CD14-positive monocyte (primary cell): ENCODE results near the gene TMEM132D. TPM values are rescaled to one million over a fixed set of nuclear protein-coding genes. Genes with fewer than 3 reads are reported as not detected.

Experiments used
- DNase-seq, 3 donors: peaks; one replicate each; pipeline ENCODE4 v3.0.0-alpha.2; 2011 to 2022
- H2AFZ ChIP-seq: 2 replicates; pipeline ENCODE4 v1.6.0; 2012; ENCODE audit warnings: mild to moderate bottlenecking, low read depth, low read length, inconsistent platforms; ENCODE audit not compliant: insufficient read depth, poor library complexity, severe bottlenecking
- H3K27ac ChIP-seq, 2 donors: 1 replicate in 1 of 2; 2 replicates in 1 of 2; pipeline ENCODE4 v1.5.1; 2012 to 2013; ENCODE audit warnings: low read length in 2 of 2, control low read depth in 1 of 2, inconsistent platforms in 1 of 2, low read depth in 1 of 2, mild to moderate bottlenecking in 1 of 2
- H3K27me3 ChIP-seq, 2 donors: one replicate each; pipeline versions ENCODE4 v1.6.0 to v1.6.1; 2011 to 2013; ENCODE audit warnings: low read length in 2 of 2; ENCODE audit not compliant: control insufficient read depth in 2 of 2, insufficient read depth in 2 of 2
- H3K36me3 ChIP-seq, 2 donors: replicated peaks in 1 of 2; 1 replicate in 1 of 2; 2 replicates in 1 of 2; pipeline versions ENCODE4 v1.5.1 to v1.6.1; 2012 to 2013; ENCODE audit warnings: low read length in 2 of 2, control low read depth in 1 of 2, inconsistent platforms in 1 of 2, mild to moderate bottlenecking in 1 of 2; ENCODE audit not compliant: insufficient read depth in 2 of 2, control insufficient read depth in 1 of 2
- H3K4me1 ChIP-seq, 2 donors: 1 replicate in 1 of 2; 2 replicates in 1 of 2; pipeline versions ENCODE4 v1.5.1 to v1.6.1; 2012 to 2013; ENCODE audit warnings: low read length in 2 of 2, control low read depth in 1 of 2, inconsistent platforms in 1 of 2, mild to moderate bottlenecking in 1 of 2, moderate library complexity in 1 of 2; ENCODE audit not compliant: insufficient read depth in 2 of 2, control insufficient read depth in 1 of 2
- H3K4me2 ChIP-seq: replicated peaks from 2 replicates; pipeline ENCODE3; 2012; ENCODE audit warnings: low read length, moderate library complexity, mild to moderate bottlenecking; ENCODE audit not compliant: poor library complexity, severe bottlenecking; ENCODE audit errors: extremely low read depth
- H3K4me3 ChIP-seq, 3 experiments: fragments of 200-600 bp in 1 of 3; sonication (generic) in 1 of 3; replicated peaks in 1 of 3; 1 replicate in 2 of 3; 2 replicates in 1 of 3; pipeline ENCODE4 v1.5.1; 2011 to 2013; ENCODE audit warnings: low read length in 3 of 3, mild to moderate bottlenecking in 3 of 3, control low read depth in 2 of 3, low read depth in 2 of 3, inconsistent platforms in 1 of 3, moderate library complexity in 1 of 3
- H3K79me2 ChIP-seq: 2 replicates; pipeline ENCODE4 v1.6.0; 2012; ENCODE audit warnings: mild to moderate bottlenecking, control low read depth, inconsistent platforms, low read length, moderate library complexity; ENCODE audit not compliant: insufficient read depth
- H3K9ac ChIP-seq: 2 replicates; pipeline ENCODE4 v1.6.0; 2017; ENCODE audit warnings: low read length, mild to moderate bottlenecking; ENCODE audit not compliant: insufficient read depth, poor library complexity, severe bottlenecking
- H3K9me3 ChIP-seq, 2 donors: replicated peaks in 1 of 2; 1 replicate in 1 of 2; 2 replicates in 1 of 2; pipeline versions ENCODE4 v1.5.1 to v1.6.1; 2012 to 2013; ENCODE audit warnings: low read length in 2 of 2, control low read depth in 1 of 2; ENCODE audit not compliant: control insufficient read depth in 1 of 2, insufficient read depth in 1 of 2
- H4K20me1 ChIP-seq: 2 replicates; pipeline ENCODE4 v1.6.0; 2012; ENCODE audit warnings: mild to moderate bottlenecking, low read length, control low read depth, moderate library complexity; ENCODE audit not compliant: insufficient read depth
- H3K27ac Mint-ChIP-seq, 7 donors: one replicate each; pipeline ENCODE4 v1.8.0; 2020; ENCODE audit warnings: mild to moderate bottlenecking in 7 of 7, mixed read lengths in 7 of 7, moderate library complexity in 6 of 7, inconsistent platforms in 2 of 7
- H3K27me3 Mint-ChIP-seq, 3 donors: one replicate each; pipeline ENCODE4 v1.8.0; 2021 to 2022; ENCODE audit warnings: low read depth in 3 of 3, mild to moderate bottlenecking in 3 of 3, mixed read lengths in 3 of 3, moderate library complexity in 3 of 3, inconsistent platforms in 1 of 3
- H3K36me3 Mint-ChIP-seq, 2 donors: one replicate each; pipeline ENCODE4 v1.8.0; 2020; ENCODE audit warnings: mixed read lengths in 2 of 2, inconsistent platforms in 1 of 2, mild to moderate bottlenecking in 1 of 2
- H3K4me1 Mint-ChIP-seq: one replicate; pipeline ENCODE4 v1.8.0; 2020; ENCODE audit warnings: mild to moderate bottlenecking, mixed read lengths
- H3K4me3 Mint-ChIP-seq, 2 donors: one replicate each; pipeline ENCODE4 v1.8.0; 2020; ENCODE audit warnings: mild to moderate bottlenecking in 2 of 2, mixed read lengths in 2 of 2, moderate library complexity in 1 of 2
- H3K9me3 Mint-ChIP-seq, 7 donors: one replicate each; pipeline ENCODE4 v1.8.0; 2020 to 2022; ENCODE audit warnings: mixed read lengths in 7 of 7, mild to moderate bottlenecking in 6 of 7, moderate library complexity in 6 of 7, inconsistent platforms in 2 of 7
- CTCF ChIP-seq: fragments of 200-600 bp; IDR thresholded peaks from one replicate; pipeline ENCODE4 v1.8.0; 2022; ENCODE audit warnings: antibody characterized with exemption, mild to moderate bottlenecking
- WGBS: methylation state at CpG from one replicate; pipeline ENCODE4 v1.1.5; 2013; ENCODE audit warnings: missing lambda C conversion rate; ENCODE audit not compliant: insufficient coverage; 5-methylcytosine and 5-hydroxymethylcytosine counted together
- intact Hi-C, 2 donors: fragments of 100-400 bp; cut with micrococcal nuclease; formaldehyde crosslinking; loops; one replicate each; pipeline versions ENCODE4 v1.15.0 to v1.15.1; 2023
- polyA plus RNA-seq, 3 donors: library from polyadenylated mRNA; depleted of rRNA in 1 of 3; unstranded in 2 of 3; stranded (reverse) in 1 of 3; fragments of 300-500 nt in 2 of 3; fragments of >200 nt in 1 of 3; fragmentation: Illumina TruSeq in 2 of 3; gene quantifications; 1 replicate in 2 of 3; 2 replicates in 1 of 3; pipeline ENCODE4 v1.2.3, GENCODE V29; 2012 to 2021

The TMEM132D gene
- polyA plus RNA-seq, 3 donors, result 0.04 TPM; not detected in 2

- Histone ChIP-seq H3K9me3 (peaks cover 0 to 4% of the 10 kb centered on the region in 2 donors), H3K4me1 (no peaks in the 10 kb centered on the region), H3K27ac (no peak overlapping the region), H3K4me2 (no peak overlapping the region), H3K9ac (no peak overlapping the region), H3K27me3 (no peaks in the 10 kb centered on the region), H3K36me3 (no peaks in the 10 kb centered on the region), H4K20me1 (no peaks in the 10 kb centered on the region), H3K79me2 (no peaks in the 10 kb centered on the region), H2AFZ (no peak overlapping the region), H3K4me3 (no peak overlapping the region)
- no peak for TF ChIP-seq CTCF
- H3K4me1 Mint-ChIP-seq, result no peaks in the 10 kb centered on the region
- H3K4me3 Mint-ChIP-seq, result no peak overlapping the region
- H3K9me3 Mint-ChIP-seq, result peaks cover 2 to 15% (median 4%) of the 10 kb centered on the region in 7 donors
- no peaks in the 10 kb centered on the region for H3K36me3 Mint-ChIP-seq
- DNase-seq, result no peak
- H3K27ac Mint-ChIP-seq, result no peak overlapping the region
- no CpG with 5 or more reads among the region's 4 CpGs for WGBS
- peaks cover 1 to 7% (median 1%) of the 10 kb centered on the region in 3 donors for H3K27me3 Mint-ChIP-seq
- intact Hi-C loops, result no loop called here
These were observed 832.5 kb downstream of the TMEM132D start for GRCh38 chr12:129071362-129071761.

- DNase-seq, result no peak
- H3K4me1 ChIP-seq, result no peaks in the 10 kb centered on the region
- 38% methylated on average over 15 of the region's 15 CpGs for WGBS
- intact Hi-C loops, result no loop called here
- no peaks in the 10 kb centered on the region for H3K79me2 ChIP-seq
- no peak overlapping the region for H2AFZ ChIP-seq
- no peaks in the 10 kb centered on the region for H3K36me3 ChIP-seq
- no peak overlapping the region for H3K27ac ChIP-seq
- no peaks in the 10 kb centered on the region for H3K36me3 Mint-ChIP-seq
- H4K20me1 ChIP-seq, result no peaks in the 10 kb centered on the region
- H3K9ac ChIP-seq, result no peak overlapping the region
- H3K4me2 ChIP-seq, result no peak overlapping the region
- no peaks in the 10 kb centered on the region for H3K4me1 Mint-ChIP-seq
- TF ChIP-seq CTCF, result no peak
- H3K9me3 Mint-ChIP-seq, result peaks cover 3 to 22% (median 6%) of the 10 kb centered on the region in 7 donors
- no peaks in the 10 kb centered on the region for H3K27me3 ChIP-seq
- no peak overlapping the region for H3K27ac Mint-ChIP-seq
- peaks cover 0 to 4% of the 10 kb centered on the region in 2 donors for H3K9me3 ChIP-seq
- H3K4me3 Mint-ChIP-seq, result no peak overlapping the region
- H3K27me3 Mint-ChIP-seq, result peaks cover 1 to 10% (median 1%) of the 10 kb centered on the region in 3 donors
- no peak overlapping the region for H3K4me3 ChIP-seq
These were observed 833.9 kb downstream of the TMEM132D start for GRCh38 chr12:129069886-129070285.
